ENCODE data around the gene FGD2. TPM values are rescaled to one million over a fixed set of nuclear protein-coding genes. Genes with fewer than 3 reads are reported as not detected.
A peak's percentile ranks its signal among the peaks of the same experiment; 100 is the strongest.

FGD2 gene
- total RNA-seq, 1 experiment from 2014 or later: 0.19 TPM

DNA sequence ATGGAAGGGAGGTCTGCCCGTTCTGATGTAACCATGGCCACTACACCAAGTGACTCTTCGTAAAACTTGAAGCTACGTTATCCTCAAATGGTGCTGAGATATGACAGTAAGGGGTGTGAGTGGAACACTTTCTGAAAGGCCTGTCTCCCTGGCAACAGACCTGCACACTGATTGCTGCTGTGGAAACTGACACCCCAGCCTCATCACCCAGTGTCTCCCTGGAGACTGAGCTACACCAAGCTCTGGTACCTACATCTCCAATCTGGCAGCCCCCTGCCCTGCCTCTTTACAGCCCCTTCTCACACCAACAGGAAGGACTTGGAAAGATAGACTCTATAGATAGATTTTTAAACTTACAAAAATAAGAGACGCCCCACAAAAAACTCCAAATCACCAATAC lies 37.7 kb upstream of the FGD2 start:
- no peak overlapping the region for H3K4me3 Mint-ChIP-seq (ENCODE audit: low read depth, unreplicated experiment)
- no TSS peak for BruUV-seq (replicated peaks)
- intact Hi-C loops (cut with micrococcal nuclease; ENCODE audit: unreplicated experiment): no loop called here

DNA sequence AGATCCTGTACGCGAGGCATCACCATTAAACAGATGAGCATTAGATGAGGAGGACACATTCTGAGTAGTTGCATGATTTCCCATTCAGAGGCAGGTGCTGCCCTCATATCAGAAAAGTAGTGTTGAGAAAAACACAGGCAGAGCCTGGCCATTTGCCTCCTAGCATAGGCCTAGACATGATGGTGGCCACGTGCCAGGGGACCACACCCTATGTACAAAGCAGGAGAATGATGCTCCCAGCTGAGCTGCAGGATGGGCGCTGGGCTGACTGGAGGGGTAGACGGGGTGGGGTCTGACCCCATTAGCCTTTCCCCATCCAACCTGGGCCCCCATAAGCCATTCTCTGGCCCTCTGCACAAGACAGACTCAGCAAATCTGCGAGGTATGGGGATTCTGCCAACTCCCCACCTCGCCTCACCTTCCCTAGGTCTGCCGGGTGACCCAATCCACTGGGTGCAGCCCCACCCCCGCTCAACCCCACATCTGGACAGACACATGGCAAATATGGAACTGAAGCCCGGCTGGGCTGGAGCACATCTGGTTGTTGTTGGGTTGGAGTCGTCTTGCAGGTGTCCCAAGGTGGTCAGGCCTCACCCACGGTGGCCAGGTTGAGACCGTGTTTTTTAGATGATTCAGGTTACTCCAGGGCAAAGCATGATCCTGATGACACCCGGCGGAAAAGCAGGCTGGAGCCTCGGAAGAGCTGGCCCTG lies 37.0 kb upstream of the FGD2 start:
- Mint-ChIP-seq H3K27me3 (ENCODE audit: unreplicated experiment) (no peaks in the 10 kb centered on the region), H3K4me3 (ENCODE audit: low read depth, unreplicated experiment) (no peak overlapping the region), H3K4me1 (ENCODE audit: low read depth, unreplicated experiment) (peaks cover 4% of the 10 kb centered on the region), H3K9me3 (ENCODE audit: low read depth, unreplicated experiment) (no peaks in the 10 kb centered on the region), H3K36me3 (ENCODE audit: insufficient read depth, unreplicated experiment) (peaks cover 44% of the 10 kb centered on the region), H3K27ac (ENCODE audit: unreplicated experiment) (no peak overlapping the region)
- DNase-seq: no peak
- CTCF ChIA-PET: no interaction called here
- intact Hi-C loops (cut with micrococcal nuclease; ENCODE audit: unreplicated experiment): no loop called here
- TSS peak; percentile 80 for BruUV-seq (replicated peaks)
- no peak for TF ChIP-seq CTCF (IDR thresholded peaks at IDR 0.05; ENCODE audit: unreplicated experiment)

More for the DNA sequence above, 37.7 kb upstream of the FGD2 start:
- Mint-ChIP-seq H3K27ac (ENCODE audit: unreplicated experiment) (no peak overlapping the region), H3K27me3 (ENCODE audit: unreplicated experiment) (no peaks in the 10 kb centered on the region), H3K4me1 (ENCODE audit: low read depth, unreplicated experiment) (peaks cover 11% of the 10 kb centered on the region), H3K9me3 (ENCODE audit: low read depth, unreplicated experiment) (no peaks in the 10 kb centered on the region), H3K36me3 (ENCODE audit: insufficient read depth, unreplicated experiment) (peaks cover 47% of the 10 kb centered on the region)
- TF ChIP-seq CTCF (IDR thresholded peaks at IDR 0.05; ENCODE audit: unreplicated experiment): no peak
- no peak for DNase-seq
- CTCF ChIA-PET: no interaction called here

DNA sequence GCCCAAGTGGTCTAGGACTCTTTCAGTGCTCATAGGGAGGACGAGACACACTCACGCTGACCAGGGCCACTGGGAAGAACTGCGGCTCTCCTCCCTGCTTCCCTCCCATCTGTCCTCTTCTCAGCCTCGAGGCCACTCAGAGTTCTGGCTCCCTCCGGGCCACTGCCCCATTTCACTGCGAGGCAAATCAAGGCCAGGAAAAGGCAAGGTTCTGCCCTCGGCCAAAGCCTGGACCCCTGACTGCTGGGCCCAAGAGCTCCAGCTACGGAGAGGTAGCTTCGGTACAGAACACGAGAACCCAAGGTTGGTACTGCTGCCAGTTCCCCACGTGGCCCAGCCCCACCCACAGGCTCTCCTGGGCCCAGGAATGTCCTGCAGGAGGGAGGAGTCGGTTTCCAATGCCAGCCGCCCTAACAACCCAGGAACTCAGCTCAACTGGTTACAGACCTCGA lies 36.2 kb upstream of the FGD2 start:
- H3K4me1 Mint-ChIP-seq (ENCODE audit: low read depth, unreplicated experiment): no peaks in the 10 kb centered on the region
- no peak for TF ChIP-seq CTCF (IDR thresholded peaks at IDR 0.05; ENCODE audit: unreplicated experiment)
- H3K9me3 Mint-ChIP-seq (ENCODE audit: low read depth, unreplicated experiment): no peaks in the 10 kb centered on the region
- H3K27ac Mint-ChIP-seq (ENCODE audit: unreplicated experiment): no peak overlapping the region
- H3K4me3 Mint-ChIP-seq (ENCODE audit: low read depth, unreplicated experiment): no peak overlapping the region
- peaks cover 44% of the 10 kb centered on the region for H3K36me3 Mint-ChIP-seq (ENCODE audit: insufficient read depth, unreplicated experiment)
- no TSS peak for BruUV-seq (replicated peaks)
- intact Hi-C loops (cut with micrococcal nuclease; ENCODE audit: unreplicated experiment): no loop called here
- no peaks in the 10 kb centered on the region for H3K27me3 Mint-ChIP-seq (ENCODE audit: unreplicated experiment)
- DNase-seq: no peak
- CTCF ChIA-PET: no interaction called here

GRCh38 chr6:36969988-36970891 lies 35.2 kb upstream of the FGD2 start:
- no peaks in the 10 kb centered on the region for H3K9me3 Mint-ChIP-seq (ENCODE audit: low read depth, unreplicated experiment)
- no peak for DNase-seq
- no peak overlapping the region for H3K4me3 Mint-ChIP-seq (ENCODE audit: low read depth, unreplicated experiment)
- no TSS peak for BruUV-seq (replicated peaks)
- peaks cover 41% of the 10 kb centered on the region for H3K36me3 Mint-ChIP-seq (ENCODE audit: insufficient read depth, unreplicated experiment)
- H3K27ac Mint-ChIP-seq (ENCODE audit: unreplicated experiment): no peak overlapping the region
- no peak for TF ChIP-seq CTCF (IDR thresholded peaks at IDR 0.05; ENCODE audit: unreplicated experiment)
- no peaks in the 10 kb centered on the region for H3K4me1 Mint-ChIP-seq (ENCODE audit: low read depth, unreplicated experiment)
- intact Hi-C loops (cut with micrococcal nuclease; ENCODE audit: unreplicated experiment): no loop called here
- no peaks in the 10 kb centered on the region for H3K27me3 Mint-ChIP-seq (ENCODE audit: unreplicated experiment)
- CTCF ChIA-PET: no interaction called here
